ENCODE results near the gene FBLN5.

FBLN5 gene

GRCh38 chr14:91942128-91942527 is 5.4 kb downstream of the FBLN5 start:
- ChIA-PET CTCF (no interaction called here), POLR2A (no interaction called here)
- no peak for DNase-seq (ENCODE audit: low read depth, low spot score)
- TF ChIP-seq CTCF (IDR thresholded peaks at IDR 0.05; ENCODE audit: insufficient read depth, low read length, missing control alignments), result no peak
- H3K4me3 ChIP-seq (ENCODE audit: low read depth, low read length), result no peak overlapping the region

GRCh38 chr14:91940209-91940608 is 7.3 kb downstream of the FBLN5 start:
- ChIA-PET POLR2A (no interaction called here), CTCF (no interaction called here)
- no peak for TF ChIP-seq CTCF (IDR thresholded peaks at IDR 0.05; ENCODE audit: insufficient read depth, low read length, missing control alignments)

GRCh38 chr14:91935586-91935985 is 11.9 kb downstream of the FBLN5 start:
- no peak for DNase-seq (ENCODE audit: low read depth, low spot score)
- H3K4me3 ChIP-seq (ENCODE audit: low read depth, low read length), result no peak overlapping the region
- no peak for TF ChIP-seq CTCF (IDR thresholded peaks at IDR 0.05; ENCODE audit: insufficient read depth, low read length, missing control alignments)
- ChIA-PET POLR2A (no interaction called here), CTCF (interaction anchor here (1.2 kb wide), 1 partner anchor 10 kb away, joined by 3 read pairs; no protein-coding TSS in a partner anchor)

More at GRCh38 chr14:91940209-91940608, 7.3 kb downstream of the FBLN5 start:
- DNase-seq (ENCODE audit: low read depth, low spot score), result no peak
- no peak overlapping the region for H3K4me3 ChIP-seq (ENCODE audit: low read depth, low read length)

GRCh38 chr14:91934554-91935285 is 12.8 kb downstream of the FBLN5 start:
- no peak for DNase-seq (ENCODE audit: low read depth, low spot score)
- POLR2A ChIA-PET, result no interaction called here
- CTCF ChIA-PET, result no interaction called here
- no peak overlapping the region for H3K4me3 ChIP-seq (ENCODE audit: low read depth, low read length)
- TF ChIP-seq CTCF (IDR thresholded peaks at IDR 0.05; ENCODE audit: insufficient read depth, low read length, missing control alignments), result no peak

- no peak for DNase-seq (ENCODE audit: low read depth, low spot score)
- ChIA-PET CTCF (no interaction called here), POLR2A (no interaction called here)
- no peak overlapping the region for H3K4me3 ChIP-seq (ENCODE audit: low read depth, low read length)
- TF ChIP-seq CTCF (IDR thresholded peaks at IDR 0.05; ENCODE audit: insufficient read depth, low read length, missing control alignments), result no peak
Observed at GRCh38 chr14:91931478-91932088, 15.9 kb downstream of the FBLN5 start.

GRCh38 chr14:91929700-91930099 is 17.8 kb downstream of the FBLN5 start:
- no peak for DNase-seq (ENCODE audit: low read depth, low spot score)
- no peak for TF ChIP-seq CTCF (IDR thresholded peaks at IDR 0.05; ENCODE audit: insufficient read depth, low read length, missing control alignments)
- ChIA-PET CTCF (interaction anchor here (1.7 kb wide), 1 partner anchor 16 kb away, joined by 3 read pairs; no protein-coding TSS in a partner anchor), POLR2A (no interaction called here)
- no peak overlapping the region for H3K4me3 ChIP-seq (ENCODE audit: low read depth, low read length)

Data from AG04449 (cell line).